ENCODE data around the gene NFYA.

- TF ChIP-seq, protein P1, sequence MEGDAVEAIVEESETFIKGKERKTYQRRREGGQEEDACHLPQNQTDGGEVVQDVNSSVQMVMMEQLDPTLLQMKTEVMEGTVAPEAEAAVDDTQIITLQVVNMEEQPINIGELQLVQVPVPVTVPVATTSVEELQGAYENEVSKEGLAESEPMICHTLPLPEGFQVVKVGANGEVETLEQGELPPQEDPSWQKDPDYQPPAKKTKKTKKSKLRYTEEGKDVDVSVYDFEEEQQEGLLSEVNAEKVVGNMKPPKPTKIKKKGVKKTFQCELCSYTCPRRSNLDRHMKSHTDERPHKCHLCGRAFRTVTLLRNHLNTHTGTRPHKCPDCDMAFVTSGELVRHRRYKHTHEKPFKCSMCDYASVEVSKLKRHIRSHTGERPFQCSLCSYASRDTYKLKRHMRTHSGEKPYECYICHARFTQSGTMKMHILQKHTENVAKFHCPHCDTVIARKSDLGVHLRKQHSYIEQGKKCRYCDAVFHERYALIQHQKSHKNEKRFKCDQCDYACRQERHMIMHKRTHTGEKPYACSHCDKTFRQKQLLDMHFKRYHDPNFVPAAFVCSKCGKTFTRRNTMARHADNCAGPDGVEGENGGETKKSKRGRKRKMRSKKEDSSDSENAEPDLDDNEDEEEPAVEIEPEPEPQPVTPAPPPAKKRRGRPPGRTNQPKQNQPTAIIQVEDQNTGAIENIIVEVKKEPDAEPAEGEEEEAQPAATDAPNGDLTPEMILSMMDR (IDR thresholded peaks at IDR 0.05), result no peak
- TF ChIP-seq POLR2A (IDR thresholded peaks at IDR 0.05), result no peak
Observed at GRCh38 chr6:41033776-41034175, 39.0 kb upstream of the NFYA start.
